ENCODE measurements around the gene CEACAM20.
A peak's percentile ranks its signal among the peaks of the same experiment; 100 is the strongest.

Gene CEACAM20

DNA sequence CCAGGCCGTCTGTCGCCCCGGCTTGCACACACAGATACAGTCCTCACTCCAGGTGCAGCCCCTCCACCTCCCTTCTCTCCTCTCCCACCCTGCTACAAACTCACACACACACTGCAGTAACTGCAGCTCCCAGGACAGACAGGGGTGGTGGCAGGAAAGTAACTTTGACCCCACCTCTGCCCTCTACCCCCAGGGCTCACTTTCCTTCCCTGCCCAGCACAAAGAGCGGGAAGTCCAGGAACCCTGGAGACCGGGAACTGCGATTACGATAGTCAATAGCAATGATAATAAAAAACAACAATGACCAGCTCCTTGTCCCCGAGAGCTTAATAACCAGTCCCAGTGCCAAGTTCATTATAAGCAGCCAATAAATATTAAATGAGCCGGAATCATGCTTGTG lies at the start of gene CEACAM20:
Gene CEACAM20 (minus strand): TSS at position 140 of the 400 bp plus-strand sequence. CDS start 166 bp downstream, outside the sequence.
- no peak for TF ChIP-seq CTCF (IDR thresholded peaks at IDR 0.05; ENCODE audit: low read depth, low read length, missing control alignments)
- H3K4me3 ChIP-seq (ENCODE audit: low read depth, low read length) = no peak within 1 kb of the TSS
- in situ Hi-C loops (cut with HindIII; ENCODE audit: low sequenced_read_pairs) = no loop called here
- no peak for DNase-seq (ENCODE audit: low read depth)

GRCh38 chr19:44577566-44577874 lies 48.0 kb upstream of the CEACAM20 start:
- no peak overlapping the region for H3K4me3 ChIP-seq (ENCODE audit: low read depth, low read length)
- in situ Hi-C loops (cut with HindIII; ENCODE audit: low sequenced_read_pairs) = no loop called here
- TF ChIP-seq CTCF (IDR thresholded peaks at IDR 0.05; ENCODE audit: low read depth, low read length, missing control alignments) = no peak
- no peak for DNase-seq (ENCODE audit: low read depth)

DNA sequence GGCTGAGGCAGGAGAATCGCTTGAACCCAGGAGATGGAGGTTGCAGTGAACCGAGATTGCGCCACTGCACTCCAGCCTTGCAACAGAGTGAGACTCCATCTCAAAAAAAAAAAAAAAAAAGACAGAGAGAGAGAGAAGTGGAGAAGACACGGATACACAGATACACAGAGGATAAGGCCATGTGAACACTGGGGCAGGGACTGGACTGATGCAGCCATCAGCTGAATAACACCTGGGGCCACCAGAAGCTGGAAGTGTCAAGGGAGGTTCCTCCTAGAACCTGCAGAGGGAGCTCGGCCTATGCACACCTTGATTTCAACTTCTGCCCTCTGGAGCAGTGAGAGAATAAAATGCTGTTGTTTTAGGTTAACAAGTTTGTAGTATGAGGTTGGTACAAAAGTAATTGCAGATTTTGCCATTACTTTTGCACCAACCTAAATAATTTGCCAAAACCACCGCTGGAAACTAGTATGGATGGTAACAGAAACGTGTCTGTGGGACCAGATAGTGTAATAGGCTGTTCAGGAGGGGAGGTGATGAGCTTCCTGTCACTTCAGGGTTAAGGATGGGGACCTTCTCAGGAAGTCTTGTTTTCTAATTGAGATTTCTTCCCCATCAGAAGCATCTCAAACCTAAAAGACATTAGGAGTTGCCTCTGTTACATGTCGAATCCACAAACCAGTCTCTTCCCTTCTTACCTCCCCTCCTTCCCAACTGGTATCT lies 47.5 kb upstream of the CEACAM20 start:
- TF ChIP-seq CTCF (IDR thresholded peaks at IDR 0.05; ENCODE audit: low read depth, low read length, missing control alignments) = peak; percentile 86
- in situ Hi-C loops (cut with HindIII; ENCODE audit: low sequenced_read_pairs) = no loop called here
- H3K4me3 ChIP-seq (ENCODE audit: low read depth, low read length) = no peak overlapping the region
- DNase-seq (ENCODE audit: low read depth) = peak; percentile 39

- no peak overlapping the region for H3K4me3 ChIP-seq (ENCODE audit: low read depth, low read length)
- DNase-seq (ENCODE audit: low read depth) = no peak
- in situ Hi-C loops (cut with HindIII; ENCODE audit: low sequenced_read_pairs) = no loop called here
- TF ChIP-seq CTCF (IDR thresholded peaks at IDR 0.05; ENCODE audit: low read depth, low read length, missing control alignments) = no peak
Measured at GRCh38 chr19:44575116-44575700, 45.7 kb upstream of the CEACAM20 start.

- TF ChIP-seq CTCF (IDR thresholded peaks at IDR 0.05; ENCODE audit: low read depth, low read length, missing control alignments) = no peak
- DNase-seq (ENCODE audit: low read depth) = no peak
Measured at GRCh38 chr19:44574186-44574950, 44.9 kb upstream of the CEACAM20 start.

GRCh38 chr19:44573627-44574026 lies 44.2 kb upstream of the CEACAM20 start:
- H3K4me3 ChIP-seq (ENCODE audit: low read depth, low read length) = no peak overlapping the region
- DNase-seq (ENCODE audit: low read depth) = no peak
- TF ChIP-seq CTCF (IDR thresholded peaks at IDR 0.05; ENCODE audit: low read depth, low read length, missing control alignments) = no peak
- in situ Hi-C loops (cut with HindIII; ENCODE audit: low sequenced_read_pairs) = no loop called here

More at GRCh38 chr19:44574186-44574950, 44.9 kb upstream of the CEACAM20 start:
- in situ Hi-C loops (cut with HindIII; ENCODE audit: low sequenced_read_pairs) = no loop called here
- no peak overlapping the region for H3K4me3 ChIP-seq (ENCODE audit: low read depth, low read length)
